Central memory CD8-positive, alpha-beta T cell (primary cell): ENCODE results near the gene OBSCN.

ENCODE experiments used
- ATAC-seq: fragments of 150-1000 bp; cut with Tn5 transposase; replicated peaks from 2 replicates; pipeline ENCODE4 v1.10.0; 2022; ENCODE audit warnings: mild to moderate bottlenecking, moderate FRiP score, moderate number of reproducible peaks; ENCODE audit not compliant: poor library complexity, severe bottlenecking; ENCODE audit errors: extremely low read depth
- DNase-seq, 2 donors: peaks; one replicate each; pipeline ENCODE4 v3.0.0; 2021; ENCODE audit warnings: low spot score in 2 of 2
- H3K27ac Mint-ChIP-seq: one replicate; pipeline ENCODE4 v1.8.0; 2022; ENCODE audit warnings: low read depth, mild to moderate bottlenecking, moderate library complexity, mixed read lengths
- H3K27me3 Mint-ChIP-seq: one replicate; pipeline ENCODE4 v1.8.0; 2022; ENCODE audit warnings: mixed read lengths
- H3K36me3 Mint-ChIP-seq: one replicate; pipeline ENCODE4 v1.8.0; 2022; ENCODE audit warnings: mild to moderate bottlenecking, moderate library complexity, mixed read lengths; ENCODE audit not compliant: insufficient read depth
- H3K4me1 Mint-ChIP-seq: one replicate; pipeline ENCODE4 v1.8.0; 2022; ENCODE audit warnings: mixed read lengths
- H3K4me3 Mint-ChIP-seq: one replicate; pipeline ENCODE4 v1.8.0; 2022; ENCODE audit warnings: mild to moderate bottlenecking, moderate library complexity, mixed read lengths
- H3K9me3 Mint-ChIP-seq: one replicate; pipeline ENCODE4 v1.8.0; 2022; ENCODE audit warnings: mixed read lengths

Gene OBSCN

DNA sequence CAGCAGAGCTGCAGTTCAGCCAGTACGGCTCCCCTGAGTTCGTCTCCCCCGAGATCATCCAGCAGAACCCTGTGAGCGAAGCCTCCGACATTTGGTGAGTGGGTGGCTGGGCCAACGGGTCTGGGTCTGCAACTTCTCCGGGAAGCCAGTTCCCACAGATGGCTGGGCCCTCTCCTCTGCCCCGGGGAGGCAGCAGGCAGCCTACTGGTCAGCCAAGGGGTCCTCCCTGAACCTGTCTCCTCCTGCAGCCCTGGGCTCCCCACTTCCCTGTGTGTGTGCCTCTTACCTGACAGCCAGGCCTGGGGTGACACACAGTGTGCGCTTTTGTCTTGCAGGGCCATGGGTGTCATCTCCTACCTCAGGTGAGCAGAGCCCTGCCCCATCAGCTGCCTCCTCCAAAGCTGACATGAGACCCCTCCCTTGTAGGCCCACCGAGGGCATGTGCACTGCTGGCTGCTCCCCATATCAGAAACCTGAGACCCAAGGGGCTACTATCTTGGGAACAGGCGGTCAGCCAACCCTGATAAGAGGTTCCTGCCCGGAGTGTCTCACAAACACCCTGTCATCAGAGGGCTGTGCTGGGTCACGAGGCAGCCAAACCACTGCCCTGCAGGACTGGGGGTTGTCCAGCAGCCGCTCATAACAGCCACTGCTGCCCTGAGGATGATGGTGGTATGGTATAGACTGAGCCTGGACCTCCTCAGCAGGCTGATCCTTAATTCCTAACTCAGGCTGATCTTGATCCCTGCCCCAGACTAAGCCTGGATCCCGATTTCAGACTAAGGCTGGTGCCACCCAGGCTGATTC, 161.2 kb downstream of the OBSCN start:
- H3K27ac Mint-ChIP-seq = no peak overlapping the region
- H3K9me3 Mint-ChIP-seq = no peaks in the 10 kb centered on the region
- H3K27me3 Mint-ChIP-seq = no peaks in the 10 kb centered on the region
- no peaks in the 10 kb centered on the region for H3K36me3 Mint-ChIP-seq
- DNase-seq (no peak), ATAC-seq (no peak)
- H3K4me1 Mint-ChIP-seq = no peaks in the 10 kb centered on the region
- H3K4me3 Mint-ChIP-seq = no peak overlapping the region

DNA sequence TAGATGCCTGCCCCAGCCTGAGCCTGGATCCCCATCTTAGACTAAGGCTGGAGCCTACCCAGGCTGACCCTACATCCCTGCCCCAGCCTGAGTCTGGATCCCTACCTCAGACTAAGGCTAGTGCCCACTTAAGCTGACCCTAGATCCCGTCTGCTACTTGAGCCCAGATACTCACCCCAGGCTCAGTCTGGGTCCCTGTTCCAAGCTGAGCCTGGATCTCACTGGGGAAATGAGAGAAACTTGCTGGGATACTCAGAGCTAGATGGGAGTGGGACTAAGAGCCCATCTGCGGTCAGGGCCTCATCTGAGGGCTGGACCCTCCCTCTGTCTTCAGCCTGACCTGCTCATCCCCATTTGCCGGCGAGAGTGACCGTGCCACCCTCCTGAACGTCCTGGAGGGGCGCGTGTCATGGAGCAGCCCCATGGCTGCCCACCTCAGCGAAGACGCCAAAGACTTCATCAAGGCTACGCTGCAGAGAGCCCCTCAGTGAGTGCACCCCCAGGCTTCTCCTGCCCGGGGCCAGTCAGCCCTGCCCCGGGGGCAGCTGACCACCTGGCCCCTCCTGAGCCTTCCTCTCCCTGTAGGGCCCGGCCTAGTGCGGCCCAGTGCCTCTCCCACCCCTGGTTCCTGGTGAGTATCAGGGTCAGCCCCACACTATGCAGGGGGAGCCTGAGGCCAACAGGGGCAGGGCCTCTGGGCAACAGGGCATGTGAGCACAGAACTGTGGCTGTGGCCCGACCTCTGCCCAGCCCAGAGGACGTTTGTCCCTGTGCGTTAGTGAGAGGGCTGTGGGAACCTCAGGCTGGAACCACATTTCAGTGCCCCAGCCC, 162.0 kb downstream of the OBSCN start:
- Mint-ChIP-seq H3K4me1 (no peaks in the 10 kb centered on the region), H3K27ac (no peak overlapping the region), H3K36me3 (no peaks in the 10 kb centered on the region), H3K27me3 (no peaks in the 10 kb centered on the region), H3K9me3 (no peaks in the 10 kb centered on the region), H3K4me3 (no peak overlapping the region)
- DNase-seq (no peak), ATAC-seq (no peak)

DNA sequence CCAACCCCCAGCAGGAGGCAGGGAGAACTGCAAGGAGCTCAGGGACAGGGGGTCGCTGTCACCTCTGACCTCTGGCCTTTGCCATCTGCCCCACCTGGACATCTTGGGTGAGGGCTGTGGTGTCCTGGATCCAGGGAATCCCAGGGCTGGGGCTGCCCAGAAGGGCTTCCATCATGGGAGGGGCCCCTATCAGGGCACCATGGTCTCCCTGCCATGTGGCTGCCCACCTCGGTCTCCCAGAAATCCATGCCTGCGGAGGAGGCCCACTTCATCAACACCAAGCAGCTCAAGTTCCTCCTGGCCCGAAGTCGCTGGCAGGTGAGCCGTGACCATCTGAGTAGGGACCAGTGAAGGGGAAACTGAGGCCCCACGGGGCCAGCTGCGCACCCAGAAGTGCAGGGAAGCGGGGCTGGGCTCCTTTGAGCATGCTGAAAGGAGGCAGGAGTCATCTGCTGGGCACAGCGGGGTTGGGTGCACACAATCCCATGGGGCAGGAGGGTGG, 162.6 kb downstream of the OBSCN start:
- H3K36me3 Mint-ChIP-seq = no peaks in the 10 kb centered on the region

DNA sequence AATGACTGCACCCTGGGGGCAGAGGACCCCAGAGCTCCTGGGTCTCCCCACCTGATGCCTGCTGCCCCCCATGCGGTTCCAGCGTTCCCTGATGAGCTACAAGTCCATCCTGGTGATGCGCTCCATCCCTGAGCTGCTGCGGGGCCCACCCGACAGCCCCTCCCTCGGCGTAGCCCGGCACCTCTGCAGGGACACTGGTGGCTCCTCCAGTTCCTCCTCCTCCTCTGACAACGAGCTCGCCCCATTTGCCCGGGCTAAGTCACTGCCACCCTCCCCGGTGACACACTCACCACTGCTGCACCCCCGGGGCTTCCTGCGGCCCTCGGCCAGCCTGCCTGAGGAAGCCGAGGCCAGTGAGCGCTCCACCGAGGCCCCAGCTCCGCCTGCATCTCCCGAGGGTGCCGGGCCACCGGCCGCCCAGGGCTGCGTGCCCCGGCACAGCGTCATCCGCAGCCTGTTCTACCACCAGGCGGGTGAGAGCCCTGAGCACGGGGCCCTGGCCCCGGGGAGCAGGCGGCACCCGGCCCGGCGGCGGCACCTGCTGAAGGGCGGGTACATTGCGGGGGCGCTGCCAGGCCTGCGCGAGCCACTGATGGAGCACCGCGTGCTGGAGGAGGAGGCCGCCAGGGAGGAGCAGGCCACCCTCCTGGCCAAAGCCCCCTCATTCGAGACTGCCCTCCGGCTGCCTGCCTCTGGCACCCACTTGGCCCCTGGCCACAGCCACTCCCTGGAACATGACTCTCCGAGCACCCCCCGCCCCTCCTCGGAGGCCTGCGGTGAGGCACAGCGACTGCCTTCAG, 163.3 kb downstream of the OBSCN start:
- no peak overlapping the region for H3K4me3 Mint-ChIP-seq
- ATAC-seq = no peak
- DNase-seq = no peak

More for the DNA sequence above, 162.6 kb downstream of the OBSCN start:
- no peak for ATAC-seq
- Mint-ChIP-seq H3K4me3 (no peak overlapping the region), H3K27me3 (no peaks in the 10 kb centered on the region), H3K9me3 (no peaks in the 10 kb centered on the region), H3K27ac (no peak overlapping the region), H3K4me1 (no peaks in the 10 kb centered on the region)
- no peak for DNase-seq

DNA sequence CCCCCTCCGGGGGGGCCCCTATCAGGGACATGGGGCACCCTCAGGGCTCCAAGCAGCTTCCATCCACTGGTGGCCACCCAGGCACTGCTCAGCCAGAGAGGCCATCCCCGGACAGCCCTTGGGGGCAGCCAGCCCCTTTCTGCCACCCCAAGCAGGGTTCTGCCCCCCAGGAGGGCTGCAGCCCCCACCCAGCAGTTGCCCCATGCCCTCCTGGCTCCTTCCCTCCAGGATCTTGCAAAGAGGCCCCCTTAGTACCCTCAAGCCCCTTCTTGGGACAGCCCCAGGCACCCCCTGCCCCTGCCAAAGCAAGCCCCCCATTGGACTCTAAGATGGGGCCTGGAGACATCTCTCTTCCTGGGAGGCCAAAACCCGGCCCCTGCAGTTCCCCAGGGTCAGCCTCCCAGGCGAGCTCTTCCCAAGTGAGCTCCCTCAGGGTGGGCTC, 163.9 kb downstream of the OBSCN start:
- no peaks in the 10 kb centered on the region for H3K4me1 Mint-ChIP-seq
- ATAC-seq = no peak
- H3K27ac Mint-ChIP-seq = no peak overlapping the region
- H3K36me3 Mint-ChIP-seq = no peaks in the 10 kb centered on the region
- H3K9me3 Mint-ChIP-seq = no peaks in the 10 kb centered on the region
- H3K4me3 Mint-ChIP-seq = no peak overlapping the region
- H3K27me3 Mint-ChIP-seq = no peaks in the 10 kb centered on the region
- DNase-seq = no peak

More for the DNA sequence above, 163.3 kb downstream of the OBSCN start:
- Mint-ChIP-seq H3K4me1 (no peaks in the 10 kb centered on the region), H3K27ac (no peak overlapping the region), H3K36me3 (no peaks in the 10 kb centered on the region), H3K9me3 (no peaks in the 10 kb centered on the region), H3K27me3 (no peaks in the 10 kb centered on the region)

DNA sequence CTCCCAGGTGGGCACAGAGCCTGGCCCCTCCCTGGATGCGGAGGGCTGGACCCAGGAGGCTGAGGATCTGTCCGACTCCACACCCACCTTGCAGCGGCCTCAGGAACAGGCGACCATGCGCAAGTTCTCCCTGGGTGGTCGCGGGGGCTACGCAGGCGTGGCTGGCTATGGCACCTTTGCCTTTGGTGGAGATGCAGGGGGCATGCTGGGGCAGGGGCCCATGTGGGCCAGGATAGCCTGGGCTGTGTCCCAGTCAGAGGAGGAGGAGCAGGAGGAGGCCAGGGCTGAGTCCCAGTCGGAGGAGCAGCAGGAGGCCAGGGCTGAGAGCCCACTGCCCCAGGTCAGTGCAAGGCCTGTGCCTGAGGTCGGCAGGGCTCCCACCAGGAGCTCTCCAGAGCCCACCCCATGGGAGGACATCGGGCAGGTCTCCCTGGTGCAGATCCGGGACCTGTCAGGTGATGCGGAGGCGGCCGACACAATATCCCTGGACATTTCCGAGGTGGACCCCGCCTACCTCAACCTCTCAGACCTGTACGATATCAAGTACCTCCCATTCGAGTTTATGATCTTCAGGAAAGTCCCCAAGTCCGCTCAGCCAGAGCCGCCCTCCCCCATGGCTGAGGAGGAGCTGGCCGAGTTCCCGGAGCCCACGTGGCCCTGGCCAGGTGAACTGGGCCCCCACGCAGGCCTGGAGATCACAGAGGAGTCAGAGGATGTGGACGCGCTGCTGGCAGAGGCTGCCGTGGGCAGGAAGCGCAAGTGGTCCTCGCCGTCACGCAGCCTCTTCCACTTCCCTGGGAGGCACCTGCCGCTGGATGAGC, 164.5 kb downstream of the OBSCN start:
- no peaks in the 10 kb centered on the region for H3K4me1 Mint-ChIP-seq
- ATAC-seq = no peak
- no peak for DNase-seq
- H3K27ac Mint-ChIP-seq = no peak overlapping the region
- H3K36me3 Mint-ChIP-seq = no peaks in the 10 kb centered on the region
- no peak overlapping the region for H3K4me3 Mint-ChIP-seq
- H3K9me3 Mint-ChIP-seq = no peaks in the 10 kb centered on the region
- H3K27me3 Mint-ChIP-seq = no peaks in the 10 kb centered on the region

DNA sequence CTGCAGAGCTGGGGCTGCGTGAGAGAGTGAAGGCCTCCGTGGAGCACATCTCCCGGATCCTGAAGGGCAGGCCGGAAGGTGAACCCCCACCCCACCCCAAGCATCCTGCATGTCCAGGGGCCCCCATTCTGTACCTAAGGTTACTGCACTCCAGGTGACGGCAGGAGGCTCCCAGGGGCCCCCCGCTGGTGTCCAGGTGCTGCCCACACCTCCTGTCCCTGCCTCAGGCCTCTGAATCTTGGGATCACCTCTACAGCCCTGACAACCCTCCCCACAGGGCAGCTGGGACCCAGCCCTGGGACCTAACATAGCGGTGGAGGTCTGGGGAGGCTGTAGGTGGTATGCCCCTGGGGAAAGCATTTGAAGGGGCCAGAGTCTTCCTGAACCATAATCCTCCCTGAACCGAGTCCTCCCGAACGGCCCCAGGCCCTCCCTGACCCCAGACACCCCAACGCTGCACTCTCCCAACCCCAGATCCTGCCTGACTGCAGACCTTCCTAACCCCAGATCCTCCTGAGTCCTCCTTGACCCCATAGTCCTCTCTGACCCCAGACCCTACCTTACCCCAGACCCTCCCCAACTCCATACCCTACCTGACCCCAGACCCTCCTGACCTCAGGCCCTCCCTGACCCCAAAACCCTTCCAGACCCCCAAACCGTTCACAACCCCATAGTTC, 165.3 kb downstream of the OBSCN start:
- DNase-seq (no peak), ATAC-seq (no peak)
- no peak overlapping the region for H3K4me3 Mint-ChIP-seq
- H3K4me1 Mint-ChIP-seq = no peaks in the 10 kb centered on the region
- H3K36me3 Mint-ChIP-seq = no peaks in the 10 kb centered on the region
- no peaks in the 10 kb centered on the region for H3K9me3 Mint-ChIP-seq
- H3K27ac Mint-ChIP-seq = no peak overlapping the region
- H3K27me3 Mint-ChIP-seq = no peaks in the 10 kb centered on the region

DNA sequence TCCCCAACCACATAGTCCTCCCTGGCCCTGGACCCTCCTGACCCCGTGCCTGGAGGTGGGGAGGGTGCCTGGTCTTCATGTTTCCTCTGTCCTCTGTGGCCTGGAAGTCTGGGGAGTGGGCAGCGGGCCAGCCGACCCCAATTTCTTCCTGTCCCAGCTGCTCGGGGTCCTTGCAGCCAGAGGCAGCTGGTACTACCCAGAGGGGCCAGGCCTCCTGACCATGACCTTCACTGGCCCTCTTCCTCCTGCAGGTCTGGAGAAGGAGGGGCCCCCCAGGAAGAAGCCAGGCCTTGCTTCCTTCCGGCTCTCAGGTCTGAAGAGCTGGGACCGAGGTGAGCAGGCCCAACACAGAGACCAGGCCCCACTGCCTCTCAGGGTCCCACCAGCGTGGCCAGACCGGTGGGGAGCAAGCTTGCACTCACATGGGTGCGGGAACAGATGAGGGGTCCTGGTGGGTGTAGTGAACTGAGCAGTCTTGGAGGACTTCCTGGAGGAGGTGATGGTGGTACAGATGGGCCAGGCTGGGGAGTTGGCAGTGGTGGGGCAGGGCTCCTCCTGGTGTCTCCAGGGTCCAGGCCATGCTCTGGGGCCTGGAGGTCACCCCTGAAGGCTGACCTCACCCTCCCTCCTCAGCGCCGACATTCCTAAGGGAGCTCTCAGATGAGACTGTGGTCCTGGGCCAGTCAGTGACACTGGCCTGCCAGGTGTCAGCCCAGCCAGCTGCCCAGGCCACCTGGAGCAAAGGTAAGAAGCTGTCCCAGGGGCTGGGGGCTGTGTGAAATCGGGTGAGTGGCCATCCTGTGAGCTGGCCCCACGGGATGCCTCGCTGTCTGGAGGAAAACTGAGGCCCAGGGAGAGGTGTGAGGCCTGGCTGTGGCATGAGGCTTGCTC, 166.1 kb downstream of the OBSCN start:
- Mint-ChIP-seq H3K4me3 (no peak overlapping the region), H3K4me1 (peaks cover 4% of the 10 kb centered on the region), H3K27ac (no peak overlapping the region), H3K27me3 (peaks cover 5% of the 10 kb centered on the region), H3K36me3 (peaks cover 3% of the 10 kb centered on the region), H3K9me3 (no peaks in the 10 kb centered on the region)
- ATAC-seq (no peak), DNase-seq (no peak)

DNA sequence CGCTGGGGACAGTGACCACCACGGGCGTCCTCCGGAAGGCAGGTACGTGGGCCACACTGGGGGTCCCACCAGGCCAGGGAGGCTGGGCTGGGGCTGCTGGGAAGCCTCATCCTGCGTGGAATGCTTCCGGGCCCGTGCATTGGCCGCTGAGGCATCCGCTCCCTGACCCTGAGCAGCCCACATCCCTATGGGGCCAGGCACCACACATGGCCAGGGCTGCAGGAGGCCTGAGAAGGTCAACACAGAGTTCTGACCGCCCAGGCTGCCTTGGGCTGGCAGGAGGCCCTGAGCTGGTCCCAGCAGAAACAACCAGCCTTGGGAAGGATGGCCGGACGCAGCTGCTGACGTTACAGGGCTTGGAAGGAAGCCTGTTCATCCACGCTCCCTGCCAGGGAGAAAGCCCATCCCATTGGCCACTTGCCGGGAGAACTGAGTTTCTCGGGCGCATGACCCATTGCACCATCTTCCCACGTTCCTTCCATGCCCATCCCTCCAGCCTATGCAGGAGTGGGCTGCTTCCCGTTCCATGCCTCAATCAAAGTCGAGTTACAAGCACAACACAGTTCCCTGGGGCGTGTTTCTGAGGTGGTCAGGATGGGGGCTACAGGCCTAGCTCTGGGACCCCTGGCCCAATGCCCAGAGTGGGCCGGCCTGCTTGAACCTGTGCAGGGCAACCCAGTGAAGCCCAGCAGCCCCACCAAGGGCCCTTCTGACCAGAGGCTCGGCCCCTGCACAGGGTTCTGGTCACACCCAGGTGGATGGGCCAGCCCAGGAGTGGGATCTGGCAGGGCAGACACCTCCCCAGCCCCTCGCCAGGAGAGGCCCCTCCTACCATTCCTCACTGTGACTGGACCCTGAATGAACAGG, 167.1 kb downstream of the OBSCN start:
- Mint-ChIP-seq H3K4me3 (no peak overlapping the region), H3K9me3 (no peaks in the 10 kb centered on the region), H3K4me1 (peaks cover 8% of the 10 kb centered on the region), H3K27ac (no peak overlapping the region), H3K36me3 (peaks cover 3% of the 10 kb centered on the region), H3K27me3 (peaks cover 16% of the 10 kb centered on the region)
- DNase-seq (no peak), ATAC-seq (no peak)

DNA sequence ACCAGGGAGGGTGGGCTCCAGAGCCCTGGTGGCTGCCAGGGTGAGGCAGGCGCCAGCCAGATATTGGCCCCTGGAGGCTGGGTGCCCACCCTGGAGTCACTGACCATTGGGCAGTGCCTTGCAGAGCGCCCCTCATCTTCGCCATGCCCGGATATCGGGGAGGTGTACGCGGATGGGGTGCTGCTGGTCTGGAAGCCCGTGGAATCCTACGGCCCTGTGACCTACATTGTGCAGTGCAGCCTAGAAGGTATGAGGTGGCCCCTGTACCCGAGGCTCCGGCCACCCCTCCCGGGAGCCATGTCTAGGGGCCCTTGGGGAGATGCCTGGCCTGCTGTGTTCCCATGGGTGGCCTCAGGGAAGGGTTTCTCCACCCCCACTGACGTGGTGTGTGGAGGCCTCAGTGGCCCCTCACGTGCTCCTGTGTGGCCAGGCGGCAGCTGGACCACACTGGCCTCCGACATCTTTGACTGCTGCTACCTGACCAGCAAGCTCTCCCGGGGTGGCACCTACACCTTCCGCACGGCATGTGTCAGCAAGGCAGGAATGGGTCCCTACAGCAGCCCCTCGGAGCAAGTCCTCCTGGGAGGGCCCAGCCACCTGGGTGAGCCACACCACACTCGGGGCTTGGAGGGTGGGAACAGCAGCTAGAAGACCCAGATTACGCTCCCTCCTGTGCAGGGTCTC, 167.9 kb downstream of the OBSCN start:
- H3K4me3 Mint-ChIP-seq = no peak overlapping the region

More for the DNA sequence above, 167.9 kb downstream of the OBSCN start:
- H3K36me3 Mint-ChIP-seq = peaks cover 3% of the 10 kb centered on the region
- H3K4me1 Mint-ChIP-seq = peaks cover 8% of the 10 kb centered on the region
- no peak overlapping the region for H3K27ac Mint-ChIP-seq
- DNase-seq (no peak), ATAC-seq (no peak)
- H3K9me3 Mint-ChIP-seq = no peaks in the 10 kb centered on the region
- peaks cover 23% of the 10 kb centered on the region for H3K27me3 Mint-ChIP-seq
